ENCODE results near the gene MYADM. TPM values are rescaled to one million over a fixed set of nuclear protein-coding genes. Genes with fewer than 3 reads are reported as not detected.

MYADM gene
- total and polyA plus RNA-seq, 4 donors: 2.6 to 28.0 (median 6.6) TPM

GRCh38 chr19:53892981-53893325 is 25.3 kb downstream of the MYADM start:
- 57% methylated on average over 8 of the region's 8 CpGs for WGBS
- Histone ChIP-seq H3K27me3 (ENCODE audit: control insufficient read depth in 4 of 4, insufficient read depth in 4 of 4, low read length in 3 of 4) (peaks cover 0 to 6% (median 1%) of the 10 kb centered on the region in 4 donors), H3K9me3 (ENCODE audit: control insufficient read depth in 4 of 4, low read length in 3 of 4) (peaks cover 0 to 1% (median 0%) of the 10 kb centered on the region in 4 donors), H3K4me3 (ENCODE audit: low read depth in 1 of 3, low read length in 3 of 3) (no peak overlapping the region), H3K36me3 (ENCODE audit: control insufficient read depth in 4 of 4, insufficient read depth in 3 of 4, low read depth in 1 of 4, low read length in 3 of 4) (no peaks in the 10 kb centered on the region), H3K9ac (ENCODE audit: low read depth in 1 of 2, low read length in 2 of 2) (no peak overlapping the region), H3K4me1 (ENCODE audit: control insufficient read depth in 4 of 4, insufficient read depth in 4 of 4, low read length in 3 of 4) (no peaks in the 10 kb centered on the region), H3K27ac (ENCODE audit: low read depth in 1 of 2, low read length in 2 of 2) (no peak overlapping the region)
- DNase-seq (ENCODE audit: low spot score): no peak
- TF ChIP-seq GABPA (IDR thresholded peaks at IDR 0.05 in 1 of 2, conservative IDR thresholded peaks at IDR 0.05 in 1 of 2) (no peak), JUND (IDR thresholded peaks at IDR 0.05) (no peak), CTCF (IDR thresholded peaks at IDR 0.05; ENCODE audit: low read depth, low read length, missing input control) (no peak)

GRCh38 chr19:53894707-53895106 is 27.0 kb downstream of the MYADM start:
- no peak overlapping the region for H3K27ac ChIP-seq (ENCODE audit: low read depth in 1 of 2, low read length in 2 of 2)
- WGBS: 71% methylated on average over 9 of the region's 9 CpGs
- TF ChIP-seq ZBTB33 (IDR thresholded peaks at IDR 0.05) (no peak), SP1 (IDR thresholded peaks at IDR 0.05) (no peak), NR2F2 (IDR thresholded peaks at IDR 0.05) (no peak), TAF1 (conservative IDR thresholded peaks at IDR 0.05) (no peak), CTCF (IDR thresholded peaks at IDR 0.05; ENCODE audit: low read depth, low read length, missing input control) (no peak), EGR1 (IDR thresholded peaks at IDR 0.05; ENCODE audit: low read depth in 2 of 2) (no peak), HNF4G (IDR thresholded peaks at IDR 0.05) (no peak), HNF4A (conservative IDR thresholded peaks at IDR 0.05) (no peak), REST (IDR thresholded peaks at IDR 0.05) (no peak), FOXA2 (IDR thresholded peaks at IDR 0.05) (no peak), JUND (IDR thresholded peaks at IDR 0.05) (no peak), RAD21 (IDR thresholded peaks at IDR 0.05) (no peak), RXRA (IDR thresholded peaks at IDR 0.05) (no peak), YY1 (IDR thresholded peaks at IDR 0.05) (no peak), FOXA1 (IDR thresholded peaks at IDR 0.05) (no peak)
- H3K27me3 ChIP-seq (ENCODE audit: control insufficient read depth in 4 of 4, insufficient read depth in 4 of 4, low read length in 3 of 4): peaks cover 0 to 9% (median 1%) of the 10 kb centered on the region in 4 donors
- H3K9me3 ChIP-seq (ENCODE audit: control insufficient read depth in 4 of 4, low read length in 3 of 4): peaks cover 0 to 1% (median 0%) of the 10 kb centered on the region in 4 donors
- no peak overlapping the region for H3K4me3 ChIP-seq (ENCODE audit: low read depth in 1 of 3, low read length in 3 of 3)
- H3K9ac ChIP-seq (ENCODE audit: low read depth in 1 of 2, low read length in 2 of 2): no peak overlapping the region
- H3K4me1 ChIP-seq (ENCODE audit: control insufficient read depth in 4 of 4, insufficient read depth in 4 of 4, low read length in 3 of 4): no peaks in the 10 kb centered on the region
- DNase-seq (ENCODE audit: low spot score): no peak
- H3K36me3 ChIP-seq (ENCODE audit: control insufficient read depth in 4 of 4, insufficient read depth in 3 of 4, low read depth in 1 of 4, low read length in 3 of 4): no peaks in the 10 kb centered on the region
